HCT116 (cell line): ENCODE data around the gene CATSPERE.

Experiments
- POLR2A ChIP-seq: IDR thresholded peaks from 2 replicates; pipeline ENCODE4 v1.7.0; 2011; ENCODE audit warnings: borderline replicate concordance; ENCODE audit not compliant: insufficient read depth, insufficient read length; ENCODE audit errors: extremely low read depth
- POLR2AphosphoS5 ChIP-seq: IDR thresholded peaks from 2 replicates; pipeline ENCODE4 v1.6.1; 2011; ENCODE audit warnings: mild to moderate bottlenecking, low read depth, low read length, moderate library complexity

DNA sequence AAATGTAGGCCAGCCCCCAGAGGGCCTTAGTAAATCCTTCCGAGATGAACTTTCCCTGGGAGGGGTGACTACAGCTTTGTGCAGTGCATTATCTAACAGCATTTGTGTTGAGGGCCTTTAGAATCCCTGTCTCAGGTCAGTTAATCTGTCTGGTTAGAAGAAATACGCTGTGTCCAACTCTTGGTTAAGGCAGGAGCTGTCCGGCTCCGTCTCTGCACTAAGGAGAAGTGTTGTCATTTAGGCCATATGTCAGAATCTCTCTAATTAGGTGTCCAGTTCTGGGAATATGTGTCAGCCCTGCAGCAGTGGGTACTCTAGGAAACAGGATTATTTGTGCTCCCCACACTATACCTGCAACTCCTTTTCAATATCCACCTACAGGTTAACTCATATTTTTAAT lies 124.8 kb downstream of the CATSPERE start:
- TF ChIP-seq POLR2A = no peak
- TF ChIP-seq POLR2AphosphoS5 = no peak
